ENCODE results near the gene ANKRD28.
"Not testable (repeated sequence)": the region's sequence is repeated elsewhere in the genome, so short reads cannot be mapped to it uniquely, and the experiment has no call there.

Gene ANKRD28

DNA sequence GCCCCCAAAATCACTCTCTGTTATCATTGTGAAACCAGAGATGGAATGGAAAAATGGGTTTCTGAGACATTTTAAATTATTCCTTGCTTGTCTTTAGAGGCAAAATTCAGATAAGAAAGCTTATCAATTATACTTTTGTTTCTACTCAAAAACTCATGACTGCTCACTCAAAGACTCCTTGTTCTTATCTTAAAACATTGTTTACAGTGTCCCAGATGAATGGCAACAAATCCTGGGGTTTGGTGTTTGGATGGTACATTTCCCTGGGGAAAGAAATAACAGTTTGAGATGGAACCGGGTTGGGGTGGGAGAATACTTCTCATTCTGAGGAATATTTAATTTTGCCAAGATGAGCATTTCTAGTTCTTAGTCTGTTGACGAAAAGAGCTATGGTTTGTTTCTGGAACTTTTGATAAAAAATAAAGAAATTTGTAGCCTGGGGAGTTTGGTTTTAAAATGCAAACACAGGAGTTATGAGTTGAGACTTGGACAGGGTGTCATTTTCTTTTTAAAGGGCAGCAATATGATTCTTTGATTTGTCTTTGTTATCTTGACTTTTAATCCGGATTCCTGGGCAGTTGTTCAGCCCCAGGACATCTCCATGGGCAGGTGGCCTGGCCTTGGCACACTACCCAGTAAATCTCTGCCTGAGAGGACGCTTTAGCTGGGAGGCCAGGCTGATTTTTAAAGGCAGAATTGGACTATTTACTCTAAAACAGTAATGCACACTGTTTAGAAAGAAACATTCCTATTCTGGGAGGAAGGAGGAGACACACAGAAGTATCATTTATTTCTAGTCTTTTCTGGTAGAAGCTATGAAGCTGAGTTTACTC, 163.8 kb downstream of the ANKRD28 start:
- FAIRE-seq: no peak

DNA sequence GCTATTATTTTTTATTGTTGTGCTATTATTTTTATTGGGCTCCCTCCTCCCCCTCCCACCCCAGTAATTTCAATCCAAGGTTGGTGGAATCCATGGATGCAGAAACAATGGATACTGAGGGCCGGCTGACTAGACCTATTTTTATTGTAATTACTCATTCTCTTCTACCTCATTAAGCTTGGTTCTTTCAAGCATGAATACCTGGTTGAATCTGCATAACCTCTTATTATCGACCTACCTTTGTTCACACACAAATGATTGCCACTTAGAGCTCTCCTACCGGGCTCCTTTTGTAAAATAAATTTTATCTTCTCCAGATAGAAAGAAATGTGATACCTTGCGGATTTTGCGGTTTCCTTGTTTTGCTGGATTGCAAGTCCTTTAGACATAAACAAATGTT, 164.6 kb downstream of the ANKRD28 start:
- FAIRE-seq: no peak

DNA sequence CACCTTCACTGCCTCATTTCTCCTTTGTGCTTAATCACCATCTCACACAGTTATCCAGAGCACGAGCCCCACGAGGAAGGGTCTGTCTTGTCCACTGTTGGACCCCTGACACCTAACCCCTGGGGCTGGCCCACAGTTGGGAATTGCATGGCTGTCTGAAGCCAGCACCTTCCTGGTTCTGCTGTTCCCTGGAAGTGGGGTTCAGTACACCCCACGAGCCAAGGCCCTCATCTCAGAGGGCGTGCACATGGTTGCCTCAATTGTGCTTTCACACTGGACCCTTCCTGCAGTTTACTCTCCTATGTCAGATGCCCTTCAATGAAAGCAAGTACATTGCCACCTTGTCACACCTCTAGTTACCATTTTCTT, 165.6 kb downstream of the ANKRD28 start:
- no peak for FAIRE-seq

DNA sequence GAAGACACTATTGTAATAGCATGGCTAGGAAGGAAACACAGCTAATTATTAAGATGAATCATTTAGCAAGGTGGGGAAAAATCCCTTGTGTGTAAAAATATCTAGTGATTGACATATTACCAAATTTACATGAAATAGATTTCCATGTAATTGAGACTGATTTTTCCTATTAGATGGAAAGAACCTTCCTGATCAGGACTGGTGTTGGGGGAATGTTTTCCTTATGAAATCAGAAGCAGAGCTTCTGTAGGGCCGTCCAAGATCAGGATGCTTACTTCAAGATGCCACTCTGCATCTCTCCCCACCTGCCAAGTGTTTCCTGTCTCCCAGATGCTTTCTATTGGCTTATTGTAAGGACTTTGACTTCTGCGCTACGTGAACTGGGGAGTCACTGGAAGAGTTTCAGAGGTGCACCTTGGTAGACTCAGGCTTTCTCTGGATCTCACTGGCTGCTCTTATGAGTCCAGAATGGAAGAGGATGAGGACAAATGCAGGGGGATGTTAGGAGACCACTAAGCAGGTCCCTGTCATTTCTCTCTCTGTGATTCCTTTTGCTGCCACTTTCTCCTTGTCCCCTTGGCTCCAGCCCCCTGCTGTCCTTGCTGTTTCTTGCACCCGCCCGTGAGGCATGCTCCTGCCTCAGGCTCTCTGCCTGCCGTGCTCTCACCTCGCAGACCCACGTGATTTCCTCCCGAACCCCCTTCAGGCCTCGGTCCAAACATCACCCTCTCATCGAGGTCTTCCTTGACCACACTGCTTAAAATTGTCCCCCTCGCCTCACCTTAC, 166.2 kb downstream of the ANKRD28 start:
- FAIRE-seq: no peak

DNA sequence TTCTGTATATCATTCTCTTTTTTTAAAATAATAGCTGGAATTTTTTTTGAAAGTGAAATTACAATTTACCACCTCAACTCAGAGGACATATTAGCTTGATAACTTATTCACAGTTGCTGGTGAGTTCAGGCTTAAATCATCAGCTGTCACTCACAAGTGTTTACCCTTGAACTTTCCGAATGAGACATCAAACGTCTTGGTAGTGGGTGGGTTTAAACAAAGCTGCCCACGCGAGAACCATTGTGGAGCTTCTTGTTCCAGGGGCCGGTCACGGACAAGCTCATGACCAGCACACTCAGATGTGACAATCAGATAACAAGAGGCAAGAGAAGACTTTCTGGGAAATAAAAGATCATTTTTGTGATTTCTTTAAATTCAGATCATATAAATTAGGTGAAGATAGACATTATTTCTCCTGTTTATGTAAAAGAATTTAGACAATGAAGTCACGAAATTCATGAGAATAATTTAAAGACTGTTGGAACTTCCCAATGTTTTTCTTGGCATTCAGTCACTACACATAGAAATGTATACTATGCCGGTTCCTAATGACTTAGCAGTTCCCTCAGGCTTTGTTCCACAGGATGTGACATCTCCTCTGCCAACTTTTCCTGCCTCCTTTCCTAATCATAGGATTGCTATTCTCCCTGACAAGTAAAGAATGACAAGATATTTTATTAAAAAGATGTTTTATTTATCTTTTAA, 167.0 kb downstream of the ANKRD28 start:
- no peak for FAIRE-seq

DNA sequence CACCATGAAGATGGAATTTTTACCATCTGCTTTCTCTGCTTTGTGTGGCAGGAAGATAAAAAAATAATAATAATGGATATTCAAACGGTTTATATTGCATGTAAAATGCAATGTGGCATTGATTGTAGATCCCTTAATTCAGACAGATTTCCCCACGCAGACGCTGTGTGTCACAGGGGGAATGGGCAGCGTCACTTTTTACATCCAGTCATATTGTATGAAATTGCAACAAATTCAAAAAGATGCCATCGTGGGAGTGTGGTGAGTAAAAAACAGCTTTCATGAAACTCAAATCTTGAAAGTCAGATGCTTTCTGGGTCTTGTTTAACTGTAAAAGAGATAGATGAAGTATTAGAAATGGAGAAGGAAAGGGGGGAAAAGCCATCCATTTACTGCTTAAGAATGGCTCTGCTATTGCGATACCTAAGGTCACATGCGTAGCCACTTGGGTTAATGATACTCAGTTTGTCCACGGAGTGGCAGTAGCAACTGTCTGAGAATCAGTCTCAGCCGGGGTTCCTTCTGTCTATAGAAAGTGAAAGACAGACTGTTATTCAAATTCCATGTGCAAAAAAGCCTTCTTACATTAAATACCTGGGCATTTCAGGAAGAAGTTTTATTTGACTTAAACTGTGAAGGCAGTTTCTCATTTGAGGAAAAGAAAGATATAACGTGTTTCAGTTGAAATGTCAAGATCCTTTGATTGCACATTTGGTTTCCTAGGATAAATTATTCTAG, 167.8 kb downstream of the ANKRD28 start:
- FAIRE-seq: peak; percentile 28

DNA sequence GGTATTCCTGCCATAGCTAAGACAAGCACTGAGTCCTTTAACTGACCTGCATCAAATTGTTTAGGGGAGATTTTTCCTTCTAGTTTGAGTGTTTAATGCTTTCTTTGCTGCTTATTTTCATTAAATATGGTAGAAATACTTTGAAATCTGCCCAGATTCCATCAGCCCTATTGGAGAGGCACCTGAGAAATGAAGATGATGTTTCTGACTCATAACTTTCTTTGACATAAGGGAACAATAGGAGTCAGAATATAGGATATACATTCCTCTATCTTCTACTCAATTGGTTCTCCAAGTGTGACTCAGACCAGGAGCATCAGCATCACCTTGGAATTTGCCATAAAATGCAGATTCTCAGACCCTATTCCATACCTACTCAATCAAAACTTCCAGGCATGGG, 168.8 kb downstream of the ANKRD28 start:
- no peak for FAIRE-seq

DNA sequence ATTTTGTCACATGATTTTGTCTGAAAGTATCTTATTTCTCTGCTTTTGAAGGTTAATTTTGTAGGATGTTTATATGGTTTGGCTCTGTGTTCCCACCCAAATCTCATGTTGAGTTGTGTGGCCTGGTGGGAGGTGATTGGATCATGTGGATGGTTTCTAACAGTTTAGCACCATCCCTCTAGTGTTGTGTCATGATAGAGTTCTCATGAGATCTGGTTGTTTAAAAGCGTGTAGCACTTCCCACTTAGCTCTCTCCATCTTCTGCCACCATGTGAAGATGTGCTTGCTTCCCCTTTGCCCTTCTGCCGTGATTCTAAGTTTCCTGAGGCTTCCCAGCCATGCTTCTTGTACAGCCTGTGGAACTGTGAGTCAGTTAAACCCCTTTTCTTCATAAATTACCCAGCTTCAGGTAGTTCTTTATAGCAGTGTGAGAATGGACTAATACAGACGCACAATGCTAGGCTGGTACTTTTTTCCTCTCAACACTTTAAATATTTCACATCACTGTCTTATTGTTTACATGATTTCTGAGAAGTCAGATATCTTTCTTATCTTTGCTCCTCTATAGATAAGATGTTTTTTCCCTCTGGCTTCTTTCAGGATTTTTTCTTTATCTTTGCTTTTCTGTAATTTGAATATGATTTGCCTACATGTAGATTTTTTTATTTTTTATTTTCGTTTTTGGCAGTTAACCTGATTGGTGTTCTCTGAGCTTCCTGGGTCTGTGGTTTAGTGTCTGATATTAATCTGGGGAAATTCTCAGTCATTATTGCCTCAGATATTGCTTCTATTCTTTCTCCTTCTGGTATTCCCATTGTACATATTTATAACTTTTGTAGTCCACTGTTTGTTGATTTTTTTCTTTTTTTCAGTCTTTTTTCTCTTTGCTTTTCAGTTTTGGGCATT, 174.0 kb downstream of the ANKRD28 start:
- FAIRE-seq: no peak

DNA sequence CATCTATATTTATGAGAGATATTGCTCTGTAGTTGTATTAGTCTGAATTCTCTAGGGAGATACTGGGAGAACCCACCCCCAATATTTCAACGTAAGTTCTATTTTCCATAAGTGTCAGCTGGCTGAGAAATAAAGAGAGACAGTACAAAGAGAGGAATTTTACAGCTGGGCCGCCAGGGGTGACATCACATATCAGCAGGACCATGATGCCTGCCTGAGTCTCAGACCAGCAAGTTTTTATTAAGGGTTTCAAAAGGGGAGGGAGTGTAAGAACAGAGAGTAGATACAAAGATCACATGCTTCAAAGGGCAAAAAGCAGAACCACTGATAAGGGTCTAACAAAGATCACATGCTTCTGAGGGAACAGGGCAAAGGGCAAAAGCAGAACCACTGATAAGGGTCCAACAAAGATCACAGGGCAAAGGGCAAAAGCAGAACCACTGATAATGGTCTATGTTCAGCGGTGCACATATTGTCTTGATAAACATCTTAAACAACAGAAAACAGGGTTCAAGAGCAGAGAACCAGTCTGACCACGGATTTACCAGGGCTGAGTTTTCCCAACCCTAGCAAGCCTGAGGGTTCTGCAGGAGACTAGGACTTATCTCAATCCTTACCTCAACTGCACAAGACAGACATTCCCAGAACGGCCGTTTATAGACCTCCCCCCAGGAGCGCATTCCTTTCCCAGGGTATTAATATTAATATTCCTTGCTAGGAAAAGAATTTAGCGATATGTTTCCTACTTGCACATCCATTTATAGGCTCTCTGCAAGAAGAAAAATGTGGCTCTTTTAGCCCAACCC, 177.9 kb downstream of the ANKRD28 start:
- FAIRE-seq: not testable (repeated sequence)

Data from TTC549 (cell line).